ENCODE results near the gene CLEC14A. TPM values are rescaled to one million over a fixed set of nuclear protein-coding genes. Genes with fewer than 3 reads are reported as not detected.

The CLEC14A gene
- total RNA-seq, 1 experiment from 2014 or later = 0.31 TPM

DNA sequence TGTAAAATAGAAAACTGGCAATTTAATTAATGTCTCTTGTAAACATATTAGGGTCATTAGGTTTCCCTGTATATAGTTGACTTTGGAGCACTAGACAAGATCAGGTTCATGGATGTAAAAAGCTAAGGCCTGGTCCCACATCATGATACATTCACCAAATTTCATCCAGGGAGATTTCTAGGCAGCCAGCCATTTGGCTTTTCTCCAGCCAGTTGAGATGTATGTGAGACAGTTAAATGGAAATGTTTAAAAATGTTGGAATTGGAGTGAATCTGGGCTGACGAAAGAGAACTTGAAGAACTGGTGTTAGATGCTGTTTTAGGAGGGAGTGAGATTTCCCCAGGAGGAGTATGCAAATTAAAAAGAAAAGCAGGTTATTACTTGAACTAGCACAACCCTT, 41.8 kb upstream of the CLEC14A start:
- POLR2A ChIA-PET (ENCODE audit: unreplicated experiment) = no interaction called here
- no TSS peak for BruUV-seq (replicated peaks)
- Histone ChIP-seq H3K4me2 (no peak overlapping the region), H3K79me2 (ENCODE audit: low read depth) (no peaks in the 10 kb centered on the region), H2AFZ (no peak overlapping the region), H3K27ac (no peak overlapping the region), H3K4me3 (no peak overlapping the region), H3K9me3 (ENCODE audit: insufficient read depth, low read depth) (no peaks in the 10 kb centered on the region), H4K20me1 (ENCODE audit: insufficient read depth) (no peaks in the 10 kb centered on the region), H3K9me2 (ENCODE audit: insufficient read depth) (no peaks in the 10 kb centered on the region), H3K4me1 (replicated peaks; ENCODE audit: insufficient read depth) (no peaks in the 10 kb centered on the region), H3F3A (ENCODE audit: insufficient read depth, low read depth) (no peaks in the 10 kb centered on the region), H3K36me3 (ENCODE audit: low read depth) (no peaks in the 10 kb centered on the region), H3K27me3 (ENCODE audit: insufficient read depth, low read depth) (no peaks in the 10 kb centered on the region)
- intact Hi-C loops (cut with micrococcal nuclease; ENCODE audit: unreplicated experiment) = no loop called here
- CTCF ChIA-PET = no interaction called here
- DNase-seq = no peak
- no peak for TF ChIP-seq EZH2 (IDR thresholded peaks at IDR 0.05; ENCODE audit: low read depth)
- TF ChIP-seq, protein P1, sequence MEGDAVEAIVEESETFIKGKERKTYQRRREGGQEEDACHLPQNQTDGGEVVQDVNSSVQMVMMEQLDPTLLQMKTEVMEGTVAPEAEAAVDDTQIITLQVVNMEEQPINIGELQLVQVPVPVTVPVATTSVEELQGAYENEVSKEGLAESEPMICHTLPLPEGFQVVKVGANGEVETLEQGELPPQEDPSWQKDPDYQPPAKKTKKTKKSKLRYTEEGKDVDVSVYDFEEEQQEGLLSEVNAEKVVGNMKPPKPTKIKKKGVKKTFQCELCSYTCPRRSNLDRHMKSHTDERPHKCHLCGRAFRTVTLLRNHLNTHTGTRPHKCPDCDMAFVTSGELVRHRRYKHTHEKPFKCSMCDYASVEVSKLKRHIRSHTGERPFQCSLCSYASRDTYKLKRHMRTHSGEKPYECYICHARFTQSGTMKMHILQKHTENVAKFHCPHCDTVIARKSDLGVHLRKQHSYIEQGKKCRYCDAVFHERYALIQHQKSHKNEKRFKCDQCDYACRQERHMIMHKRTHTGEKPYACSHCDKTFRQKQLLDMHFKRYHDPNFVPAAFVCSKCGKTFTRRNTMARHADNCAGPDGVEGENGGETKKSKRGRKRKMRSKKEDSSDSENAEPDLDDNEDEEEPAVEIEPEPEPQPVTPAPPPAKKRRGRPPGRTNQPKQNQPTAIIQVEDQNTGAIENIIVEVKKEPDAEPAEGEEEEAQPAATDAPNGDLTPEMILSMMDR (conservative IDR thresholded peaks at IDR 0.05) = no peak

DNA sequence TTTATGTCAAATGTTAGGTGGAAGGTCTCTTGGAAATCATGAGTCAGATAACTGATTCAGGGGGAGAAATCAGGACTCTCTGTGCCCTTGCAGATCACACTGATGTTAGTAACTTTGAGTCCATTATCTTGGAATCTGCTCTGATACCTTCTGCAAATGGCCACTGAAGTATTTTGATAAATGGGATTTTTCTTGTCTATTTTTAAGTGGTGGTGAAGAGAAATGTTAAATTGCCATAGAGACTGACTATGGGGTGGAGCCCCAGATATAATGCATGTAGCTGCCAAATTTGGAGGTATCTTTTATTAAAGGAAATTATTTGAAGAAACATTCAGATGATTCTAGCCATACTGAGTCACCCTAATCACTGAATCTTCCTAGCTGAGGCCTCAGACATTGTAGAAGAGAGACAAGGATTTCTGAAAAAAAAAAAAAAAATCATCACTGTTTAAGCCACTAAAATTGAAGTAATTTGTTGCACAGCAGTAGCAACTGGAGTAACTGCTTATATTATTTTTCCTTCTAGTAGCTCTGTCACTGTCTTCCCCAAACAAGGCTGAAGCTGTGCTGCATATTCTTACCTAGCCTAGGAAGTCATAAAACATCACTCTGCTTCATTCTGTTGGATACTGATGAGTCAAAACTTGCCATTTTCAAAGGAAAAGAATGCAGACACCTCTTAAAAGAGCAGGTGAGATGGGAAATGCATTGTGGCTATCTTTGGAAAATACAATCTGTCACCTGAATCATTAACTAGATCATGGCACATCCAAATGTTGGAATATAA, 36.0 kb upstream of the CLEC14A start:
- H2AFZ ChIP-seq = no peak overlapping the region

DNA sequence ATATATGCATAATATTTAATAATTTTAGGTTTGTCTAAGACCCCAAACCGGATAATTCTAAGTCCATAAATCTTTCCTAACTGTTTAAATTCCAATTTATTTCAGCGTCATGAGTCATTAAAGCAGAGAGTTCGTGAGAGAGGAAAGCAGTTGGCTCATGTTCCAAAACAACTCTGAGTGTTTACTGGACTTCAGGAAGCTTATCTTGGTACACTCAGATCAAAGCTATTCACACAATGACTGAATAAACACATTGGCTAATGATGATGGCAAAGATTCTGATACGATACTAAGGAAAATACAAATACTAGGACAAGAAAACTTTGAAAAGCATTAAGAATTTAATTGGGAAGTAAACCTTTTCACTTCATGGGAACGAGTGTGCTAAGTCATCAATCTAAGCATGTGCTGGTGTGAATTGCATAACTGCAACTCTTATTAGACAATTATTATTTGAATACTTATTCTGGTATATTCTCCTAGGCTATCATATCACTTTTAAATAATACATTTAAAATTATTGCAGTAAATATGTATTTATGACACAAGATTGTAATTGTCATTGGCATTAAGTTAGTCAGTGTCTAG, 34.8 kb upstream of the CLEC14A start:
- no peaks in the 10 kb centered on the region for H3K27me3 ChIP-seq (ENCODE audit: insufficient read depth, low read depth)
- H4K20me1 ChIP-seq (ENCODE audit: insufficient read depth) = no peaks in the 10 kb centered on the region
- H3K27ac ChIP-seq = peak overlapping the region; percentile 75
- H3K9me3 ChIP-seq (ENCODE audit: insufficient read depth, low read depth) = peaks cover 4% of the 10 kb centered on the region; the same call in 1 of the 2 replicates
- intact Hi-C loops (cut with micrococcal nuclease; ENCODE audit: unreplicated experiment) = no loop called here
- DNase-seq = peak in 1 of 2 experiments; percentile 87
- no peaks in the 10 kb centered on the region for H3K36me3 ChIP-seq (ENCODE audit: low read depth)
- H3K4me2 ChIP-seq = peak overlapping the region; percentile 24; the same call in 1 of the 2 replicates
- POLR2A ChIA-PET (ENCODE audit: unreplicated experiment) = interaction anchor here (0.5 kb wide), 2 partner anchors 29 to 38 kb away, joined by 4 to 13 read pairs; no protein-coding TSS in a partner anchor
- TF ChIP-seq, protein P1 (conservative IDR thresholded peaks at IDR 0.05) = no peak
- no peak for TF ChIP-seq EZH2 (IDR thresholded peaks at IDR 0.05; ENCODE audit: low read depth)
- H3K79me2 ChIP-seq (ENCODE audit: low read depth) = no peaks in the 10 kb centered on the region
- BruUV-seq (replicated peaks) = no TSS peak
- H2AFZ ChIP-seq = peak overlapping the region; percentile 27; the same call in 1 of the 2 replicates
- no peak overlapping the region for H3K4me3 ChIP-seq
- H3F3A ChIP-seq (ENCODE audit: insufficient read depth, low read depth) = peaks cover 6% of the 10 kb centered on the region; the same call in 1 of the 2 replicates
- H3K4me1 ChIP-seq (replicated peaks; ENCODE audit: insufficient read depth) = peaks cover 18% of the 10 kb centered on the region
- H3K9me2 ChIP-seq (ENCODE audit: insufficient read depth) = no peaks in the 10 kb centered on the region
- CTCF ChIA-PET = interaction anchor here (1.0 kb wide), 1 partner anchor 42 kb away, joined by 3 read pairs; no protein-coding TSS in a partner anchor

More for the DNA sequence above, 36.0 kb upstream of the CLEC14A start:
- no peak for TF ChIP-seq EZH2 (IDR thresholded peaks at IDR 0.05; ENCODE audit: low read depth)
- TF ChIP-seq, protein P1 (conservative IDR thresholded peaks at IDR 0.05) = no peak
- ChIA-PET CTCF (no interaction called here), POLR2A (ENCODE audit: unreplicated experiment) (interaction anchor here (0.6 kb wide), 1 partner anchor 78 kb away, joined by 3 read pairs; no protein-coding TSS in a partner anchor)
- Histone ChIP-seq H4K20me1 (ENCODE audit: insufficient read depth) (no peaks in the 10 kb centered on the region), H3K79me2 (ENCODE audit: low read depth) (no peaks in the 10 kb centered on the region), H3K36me3 (ENCODE audit: low read depth) (no peaks in the 10 kb centered on the region), H3K9me2 (ENCODE audit: insufficient read depth) (no peaks in the 10 kb centered on the region), H3F3A (ENCODE audit: insufficient read depth, low read depth) (peaks cover 6% of the 10 kb centered on the region; the same call in 1 of the 2 replicates), H3K4me2 (no peak overlapping the region), H3K9me3 (ENCODE audit: insufficient read depth, low read depth) (peaks cover 2% of the 10 kb centered on the region; the same call in 1 of the 2 replicates), H3K27me3 (ENCODE audit: insufficient read depth, low read depth) (no peaks in the 10 kb centered on the region), H3K4me1 (replicated peaks; ENCODE audit: insufficient read depth) (peaks cover 18% of the 10 kb centered on the region), H3K4me3 (no peak overlapping the region), H3K27ac (peak overlapping the region; percentile 75; the same call in 1 of the 2 replicates)
- intact Hi-C loops (cut with micrococcal nuclease; ENCODE audit: unreplicated experiment) = no loop called here
- BruUV-seq (replicated peaks) = no TSS peak
- DNase-seq = no peak

Data from PC-9 (cell line).